GM23338 (cell line): ENCODE data around the gene SH3PXD2B.
"Not testable (repeated sequence)": the region's sequence is repeated elsewhere in the genome, so short reads cannot be mapped to it uniquely, and the experiment has no call there.

Experiments
- EZH2 ChIP-seq: fragments of 200-600 bp; sonication (generic); IDR thresholded peaks from one replicate; pipeline ENCODE4 v1.8.0; 2017; ENCODE audit warnings: antibody characterized with exemption, mild to moderate bottlenecking, low read depth; ENCODE audit not compliant: unreplicated experiment
- ZNF331 ChIP-seq: fragments of 250-450 bp; sonication (Bioruptor Pico); IDR thresholded peaks from 2 replicates; pipeline ENCODE4 v1.5.0; 2020; ENCODE audit warnings: low read depth, mild to moderate bottlenecking, moderate library complexity
- TF ChIP-seq, protein P1 (sequence below), 2 experiments: fragments of 200-600 bp in 1 of 2; sonication (generic) in 1 of 2; conservative IDR thresholded peaks; 2 replicates each; pipeline versions ENCODE4 v1.5.1 to v1.6.1; 2016 to 2017; ENCODE audit warnings: antibody characterized with exemption in 2 of 2, low read depth in 2 of 2, mild to moderate bottlenecking in 2 of 2, moderate library complexity in 1 of 2
- TF ChIP-seq, protein P2 (sequence below): IDR thresholded peaks from 2 replicates; pipeline ENCODE4 v1.6.1; 2016; ENCODE audit warnings: antibody characterized with exemption

DNA sequence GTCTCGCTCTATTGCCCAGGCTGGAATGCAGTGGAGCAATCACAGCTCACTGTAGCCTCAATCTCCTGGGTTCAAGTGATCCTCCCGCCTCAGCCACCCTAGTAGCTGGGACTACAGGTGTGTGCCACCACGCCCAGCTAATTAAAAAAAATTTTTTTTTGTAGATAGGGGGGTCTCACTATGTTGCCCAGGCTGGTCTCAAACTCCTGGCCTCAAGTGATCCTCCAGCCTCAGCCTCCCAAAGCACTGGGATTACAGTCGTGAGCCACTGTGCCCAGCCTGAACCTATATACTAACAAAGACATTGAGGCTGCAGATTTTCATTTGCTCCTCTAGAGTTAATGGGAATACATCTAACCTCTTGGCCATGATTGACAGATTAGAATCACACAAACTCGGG lies 105.6 kb downstream of the SH3PXD2B start:
- TF ChIP-seq, protein P1, sequence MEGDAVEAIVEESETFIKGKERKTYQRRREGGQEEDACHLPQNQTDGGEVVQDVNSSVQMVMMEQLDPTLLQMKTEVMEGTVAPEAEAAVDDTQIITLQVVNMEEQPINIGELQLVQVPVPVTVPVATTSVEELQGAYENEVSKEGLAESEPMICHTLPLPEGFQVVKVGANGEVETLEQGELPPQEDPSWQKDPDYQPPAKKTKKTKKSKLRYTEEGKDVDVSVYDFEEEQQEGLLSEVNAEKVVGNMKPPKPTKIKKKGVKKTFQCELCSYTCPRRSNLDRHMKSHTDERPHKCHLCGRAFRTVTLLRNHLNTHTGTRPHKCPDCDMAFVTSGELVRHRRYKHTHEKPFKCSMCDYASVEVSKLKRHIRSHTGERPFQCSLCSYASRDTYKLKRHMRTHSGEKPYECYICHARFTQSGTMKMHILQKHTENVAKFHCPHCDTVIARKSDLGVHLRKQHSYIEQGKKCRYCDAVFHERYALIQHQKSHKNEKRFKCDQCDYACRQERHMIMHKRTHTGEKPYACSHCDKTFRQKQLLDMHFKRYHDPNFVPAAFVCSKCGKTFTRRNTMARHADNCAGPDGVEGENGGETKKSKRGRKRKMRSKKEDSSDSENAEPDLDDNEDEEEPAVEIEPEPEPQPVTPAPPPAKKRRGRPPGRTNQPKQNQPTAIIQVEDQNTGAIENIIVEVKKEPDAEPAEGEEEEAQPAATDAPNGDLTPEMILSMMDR (conservative IDR thresholded peaks at IDR 0.05; ENCODE audit: low read depth in 2 of 2), result not testable (repeated sequence)
- not testable (repeated sequence) for TF ChIP-seq EZH2; ZNF331 (CRISPR knock-in tag)
- TF ChIP-seq, protein P2, sequence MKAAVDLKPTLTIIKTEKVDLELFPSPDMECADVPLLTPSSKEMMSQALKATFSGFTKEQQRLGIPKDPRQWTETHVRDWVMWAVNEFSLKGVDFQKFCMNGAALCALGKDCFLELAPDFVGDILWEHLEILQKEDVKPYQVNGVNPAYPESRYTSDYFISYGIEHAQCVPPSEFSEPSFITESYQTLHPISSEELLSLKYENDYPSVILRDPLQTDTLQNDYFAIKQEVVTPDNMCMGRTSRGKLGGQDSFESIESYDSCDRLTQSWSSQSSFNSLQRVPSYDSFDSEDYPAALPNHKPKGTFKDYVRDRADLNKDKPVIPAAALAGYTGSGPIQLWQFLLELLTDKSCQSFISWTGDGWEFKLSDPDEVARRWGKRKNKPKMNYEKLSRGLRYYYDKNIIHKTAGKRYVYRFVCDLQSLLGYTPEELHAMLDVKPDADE, result not testable (repeated sequence)
